GM12874 (cell line): Measurements from ENCODE around the gene EFCAB8.

Experiments used
- TF ChIP-seq, protein P1 (sequence below): IDR thresholded peaks from 2 replicates; pipeline ENCODE4 v1.5.1; 2011; ENCODE audit warnings: low read depth, mild to moderate bottlenecking, control low read depth, low read length, moderate library complexity; ENCODE audit not compliant: insufficient read depth

The EFCAB8 gene

DNA sequence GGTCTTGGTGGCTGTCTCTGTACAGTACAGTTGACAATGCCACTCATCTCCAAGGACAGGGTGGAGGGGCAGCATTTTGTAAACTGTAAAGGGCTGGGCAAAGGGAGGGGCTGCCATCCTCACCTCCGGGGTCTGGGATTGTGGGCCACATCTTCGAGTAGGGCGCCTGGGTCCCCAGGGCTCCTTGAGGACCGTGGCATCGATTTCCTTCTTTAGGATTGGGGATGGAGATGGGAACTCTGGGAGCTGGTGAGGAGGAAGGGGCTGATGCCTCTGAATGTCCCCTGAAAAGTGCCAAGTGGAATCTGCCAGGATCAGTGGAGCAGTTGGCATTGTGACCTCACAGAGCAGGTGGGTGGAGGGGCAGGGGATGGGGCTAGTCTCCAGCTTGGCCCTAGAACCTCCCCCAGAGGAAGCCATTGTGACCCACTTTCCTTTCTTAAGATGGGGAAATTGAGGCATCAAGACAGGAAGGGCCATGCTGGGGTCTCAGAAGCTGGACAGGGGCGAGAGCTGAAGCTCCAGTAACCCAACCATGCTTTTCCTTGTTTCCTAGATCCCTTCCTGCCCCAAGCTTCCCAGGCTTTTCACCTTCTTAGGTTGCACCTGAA, 145.5 kb downstream of the EFCAB8 start, which contains the start of gene SUN5:
Gene SUN5, minus strand, starts transcription at position 293 of the 611 bp plus-strand sequence. Its CDS starts 93 bp downstream, at position 200.
- TF ChIP-seq, protein P1, sequence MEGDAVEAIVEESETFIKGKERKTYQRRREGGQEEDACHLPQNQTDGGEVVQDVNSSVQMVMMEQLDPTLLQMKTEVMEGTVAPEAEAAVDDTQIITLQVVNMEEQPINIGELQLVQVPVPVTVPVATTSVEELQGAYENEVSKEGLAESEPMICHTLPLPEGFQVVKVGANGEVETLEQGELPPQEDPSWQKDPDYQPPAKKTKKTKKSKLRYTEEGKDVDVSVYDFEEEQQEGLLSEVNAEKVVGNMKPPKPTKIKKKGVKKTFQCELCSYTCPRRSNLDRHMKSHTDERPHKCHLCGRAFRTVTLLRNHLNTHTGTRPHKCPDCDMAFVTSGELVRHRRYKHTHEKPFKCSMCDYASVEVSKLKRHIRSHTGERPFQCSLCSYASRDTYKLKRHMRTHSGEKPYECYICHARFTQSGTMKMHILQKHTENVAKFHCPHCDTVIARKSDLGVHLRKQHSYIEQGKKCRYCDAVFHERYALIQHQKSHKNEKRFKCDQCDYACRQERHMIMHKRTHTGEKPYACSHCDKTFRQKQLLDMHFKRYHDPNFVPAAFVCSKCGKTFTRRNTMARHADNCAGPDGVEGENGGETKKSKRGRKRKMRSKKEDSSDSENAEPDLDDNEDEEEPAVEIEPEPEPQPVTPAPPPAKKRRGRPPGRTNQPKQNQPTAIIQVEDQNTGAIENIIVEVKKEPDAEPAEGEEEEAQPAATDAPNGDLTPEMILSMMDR = no peak

DNA sequence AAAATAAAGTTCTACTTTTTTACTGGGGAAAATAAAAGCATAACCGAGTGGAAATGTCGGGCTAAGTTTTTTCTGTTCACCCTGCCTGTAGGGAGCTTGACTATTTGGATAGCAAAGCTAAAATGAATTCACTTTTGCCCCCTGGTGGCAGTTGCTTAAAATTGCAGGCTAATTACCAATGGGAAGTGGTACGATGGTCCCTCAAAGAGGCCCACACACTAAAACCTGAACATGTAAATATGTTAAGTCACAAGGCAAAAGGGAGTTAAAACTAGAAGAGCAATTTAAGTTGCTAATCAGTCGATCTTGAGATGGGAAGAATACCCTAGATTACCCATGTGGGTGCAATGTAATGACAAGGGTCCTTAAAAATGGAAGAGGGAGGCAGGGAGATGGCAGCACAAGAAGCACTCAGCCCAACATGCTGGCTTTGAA, 146.4 kb downstream of the EFCAB8 start:
- TF ChIP-seq, protein P1 = peak; percentile 44; the same call in 1 of the 2 replicates

DNA sequence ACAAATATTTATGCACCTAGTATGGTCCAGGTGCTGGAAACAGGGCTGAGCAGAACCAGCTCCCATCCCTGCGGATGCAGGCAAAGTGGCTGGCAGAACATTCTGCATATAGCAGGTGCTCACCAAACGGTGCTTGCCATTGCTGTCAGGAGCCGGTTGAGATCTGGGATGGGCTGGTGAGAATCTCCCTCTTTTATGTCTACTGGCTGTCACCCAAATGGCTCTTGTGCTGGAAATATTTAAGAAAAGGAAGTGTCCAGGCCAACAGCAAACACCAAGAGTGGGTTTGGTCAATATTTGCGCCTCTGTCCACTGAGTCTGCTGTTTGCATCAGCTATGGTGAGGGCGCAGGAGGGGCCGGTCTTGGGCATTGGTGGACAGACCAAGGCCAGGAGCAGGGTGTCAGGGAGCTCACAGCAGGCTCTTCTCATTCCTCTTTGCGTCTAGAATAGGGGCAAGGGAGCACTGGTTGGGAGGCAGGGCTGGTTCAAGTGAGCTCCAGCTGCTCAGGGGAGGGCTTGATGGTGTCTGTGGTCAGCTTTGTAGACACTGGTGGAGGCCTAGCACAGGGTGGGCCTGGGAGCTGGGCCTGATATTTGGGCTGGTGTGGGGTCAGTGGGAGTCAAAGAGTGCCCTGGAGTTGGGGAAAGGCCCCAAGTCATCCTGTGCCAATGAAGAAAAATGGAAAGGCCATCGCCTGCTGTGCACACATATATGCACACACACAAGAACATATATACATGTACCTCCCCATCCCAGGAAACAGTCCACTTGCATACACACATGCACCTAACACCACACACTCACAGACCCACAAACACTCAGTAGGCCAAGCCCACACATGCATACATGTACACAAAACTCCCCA, 147.4 kb downstream of the EFCAB8 start:
- TF ChIP-seq, protein P1 = no peak

DNA sequence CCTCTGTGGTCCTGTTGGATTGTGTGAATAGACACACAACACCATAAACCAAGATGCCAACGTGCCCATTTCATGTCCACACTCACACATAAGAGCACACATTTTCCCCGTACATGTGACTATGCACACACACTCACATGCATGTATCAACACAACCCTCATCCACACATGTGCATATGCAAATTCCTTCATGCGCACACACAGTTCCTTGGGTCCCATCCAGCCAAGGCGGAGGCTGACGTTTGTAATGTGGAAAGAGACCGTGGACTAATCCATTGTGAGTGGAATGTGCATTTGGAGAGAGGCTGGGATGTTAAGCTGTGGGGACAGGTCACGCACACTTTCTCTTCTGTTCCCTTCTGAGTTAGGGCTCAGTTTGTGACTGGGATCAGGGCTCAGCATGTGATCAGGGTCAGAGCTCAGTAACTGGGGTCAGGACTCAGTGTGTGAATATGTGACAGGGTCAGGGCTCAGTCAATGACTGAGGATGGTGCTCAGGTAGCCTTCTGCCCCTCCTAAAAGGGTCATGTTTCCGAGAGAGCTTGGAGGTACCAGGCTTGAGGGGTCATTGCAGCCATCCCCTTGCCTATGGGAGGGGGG, 148.2 kb downstream of the EFCAB8 start:
- TF ChIP-seq, protein P1 = no peak

DNA sequence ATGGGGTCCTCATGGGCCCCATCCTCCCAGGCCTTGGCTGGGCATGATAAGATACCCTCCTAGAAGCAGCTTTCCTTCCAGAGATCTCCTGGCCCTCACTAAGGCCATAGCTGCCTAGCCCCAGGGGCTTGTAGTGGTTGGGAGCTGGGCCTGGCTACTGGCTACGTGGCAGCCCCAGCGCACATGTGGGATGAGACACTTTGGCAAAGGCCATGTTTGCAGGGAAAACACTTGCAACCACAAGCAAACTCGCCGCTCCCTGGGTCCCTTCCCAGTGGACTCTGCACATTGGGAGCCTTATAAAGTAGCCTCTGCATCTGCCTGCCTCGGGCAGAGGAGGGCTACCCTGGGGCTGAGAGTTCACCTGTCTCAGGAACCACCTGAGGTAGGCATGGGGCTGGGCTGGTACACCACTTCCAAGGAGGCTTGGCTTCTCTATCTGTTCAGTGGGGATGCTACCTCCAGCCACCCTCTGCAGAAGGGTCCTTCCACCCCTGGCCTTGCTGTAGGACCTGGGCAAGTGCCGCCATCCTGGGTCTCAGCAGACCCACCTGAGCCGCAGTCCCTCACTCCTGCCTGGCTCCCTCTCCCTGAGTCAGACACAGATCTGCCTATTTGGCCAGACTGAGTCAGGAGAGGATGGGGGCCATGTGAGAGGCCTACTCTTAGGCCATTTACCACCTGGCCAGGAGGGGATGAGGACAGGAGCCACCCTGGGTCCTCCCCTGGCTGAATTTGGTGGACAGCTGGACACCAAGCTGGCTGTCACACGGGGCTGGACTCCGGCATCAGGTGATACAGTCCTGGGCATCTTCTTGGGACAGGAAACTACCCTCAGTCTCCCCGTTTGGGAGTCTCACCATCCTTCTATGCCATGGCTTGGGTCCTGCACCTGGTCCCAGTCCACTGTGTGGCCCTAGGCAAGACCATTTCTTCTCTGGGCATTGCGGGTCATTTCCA, 148.9 kb downstream of the EFCAB8 start, which contains the start of gene BPIFB2:
Gene BPIFB2, plus strand, starts transcription at position 329 of the 960 bp plus-strand sequence. CDS start 871 bp downstream, outside the sequence.
- TF ChIP-seq, protein P1 = no peak

DNA sequence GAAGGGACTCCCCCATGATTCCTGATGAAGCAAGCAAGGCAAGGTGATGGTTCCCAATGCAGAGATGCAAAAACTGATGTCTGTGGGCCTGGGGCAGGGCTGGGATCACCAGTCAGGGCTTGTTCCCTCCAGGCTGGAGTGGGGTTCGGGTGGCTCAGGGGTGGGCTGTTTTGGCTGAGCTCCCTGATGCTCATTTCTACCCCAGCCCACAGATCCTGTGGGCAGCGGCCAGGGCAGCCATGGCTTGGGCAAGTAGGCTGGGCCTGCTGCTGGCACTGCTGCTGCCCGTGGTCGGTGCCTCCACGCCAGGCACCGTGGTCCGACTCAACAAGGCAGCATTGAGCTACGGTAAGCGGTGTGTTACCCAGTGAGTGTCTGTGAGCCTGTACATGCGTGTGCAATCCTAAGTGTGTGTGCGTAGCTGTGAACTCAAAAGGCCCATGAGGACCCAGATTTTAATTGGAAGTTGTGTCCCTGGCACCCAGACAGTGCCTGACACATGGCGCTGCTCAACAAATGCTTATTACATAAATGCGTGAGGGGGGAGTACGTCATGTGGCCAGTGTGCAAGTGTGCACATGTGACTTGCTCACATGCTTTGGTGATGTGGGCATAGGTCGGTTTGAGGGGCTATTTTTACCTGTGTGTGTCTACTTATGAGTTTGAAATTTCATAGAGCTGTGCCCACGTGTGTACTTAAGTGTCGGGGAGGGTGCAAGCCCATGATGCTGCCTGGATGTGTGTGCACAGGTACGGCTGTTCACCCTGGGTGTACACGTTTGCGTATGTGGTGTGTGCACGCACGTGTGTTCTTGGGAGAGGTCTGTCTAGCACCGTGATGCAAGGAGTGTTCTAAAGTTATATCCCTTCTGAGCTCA, 149.9 kb downstream of the EFCAB8 start:
- TF ChIP-seq, protein P1 = no peak
